GM19043 (cell line): Measurements from ENCODE around the gene ZNF433.
"Not testable (repeated sequence)": the region's sequence is repeated elsewhere in the genome, so short reads cannot be mapped to it uniquely, and the experiment has no call there.

Experiments used
- ATAC-seq: cut with Tn5 transposase; IDR thresholded peaks from one replicate; pipeline ENCODE4 v1.9.1; 2021; ENCODE audit warnings: low read depth; ENCODE audit not compliant: unreplicated experiment

The ZNF433 gene

DNA sequence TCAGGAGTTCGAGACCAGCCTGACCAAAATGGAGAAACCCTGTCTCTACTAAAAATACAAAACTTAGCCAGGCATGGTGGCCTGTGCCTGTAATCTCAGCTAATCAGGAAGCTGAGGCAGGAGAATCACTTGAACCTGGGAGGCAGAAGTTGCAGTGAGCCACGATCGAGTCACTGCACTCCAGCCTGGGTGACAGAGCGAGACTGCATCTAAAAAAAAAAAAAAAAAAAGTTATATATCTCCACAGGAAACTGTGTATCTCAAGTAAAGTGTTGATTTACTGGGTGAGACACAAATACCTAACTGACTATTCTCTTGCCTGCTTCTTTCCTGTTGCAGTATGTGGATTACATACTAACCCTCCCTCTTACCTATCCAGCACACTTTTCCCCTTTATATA is 43.6 kb downstream of the ZNF433 start:
- ATAC-seq, result not testable (repeated sequence)

DNA sequence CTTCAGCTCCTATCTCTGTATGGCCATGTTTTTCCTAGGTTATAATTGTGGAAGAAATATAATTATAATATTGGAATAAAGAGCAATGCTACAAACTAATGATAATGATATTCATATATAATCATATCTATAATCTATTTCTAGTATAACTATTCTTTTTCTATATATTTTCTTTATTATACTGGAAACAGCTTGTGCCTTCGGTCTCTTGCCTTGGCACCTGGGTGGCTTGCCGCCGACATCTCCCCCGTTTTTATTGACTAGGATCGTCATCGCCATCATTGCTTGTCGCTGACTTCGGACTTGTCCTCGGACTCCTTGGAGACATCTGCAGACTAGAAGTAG is 46.4 kb downstream of the ZNF433 start:
- ATAC-seq, result no peak

DNA sequence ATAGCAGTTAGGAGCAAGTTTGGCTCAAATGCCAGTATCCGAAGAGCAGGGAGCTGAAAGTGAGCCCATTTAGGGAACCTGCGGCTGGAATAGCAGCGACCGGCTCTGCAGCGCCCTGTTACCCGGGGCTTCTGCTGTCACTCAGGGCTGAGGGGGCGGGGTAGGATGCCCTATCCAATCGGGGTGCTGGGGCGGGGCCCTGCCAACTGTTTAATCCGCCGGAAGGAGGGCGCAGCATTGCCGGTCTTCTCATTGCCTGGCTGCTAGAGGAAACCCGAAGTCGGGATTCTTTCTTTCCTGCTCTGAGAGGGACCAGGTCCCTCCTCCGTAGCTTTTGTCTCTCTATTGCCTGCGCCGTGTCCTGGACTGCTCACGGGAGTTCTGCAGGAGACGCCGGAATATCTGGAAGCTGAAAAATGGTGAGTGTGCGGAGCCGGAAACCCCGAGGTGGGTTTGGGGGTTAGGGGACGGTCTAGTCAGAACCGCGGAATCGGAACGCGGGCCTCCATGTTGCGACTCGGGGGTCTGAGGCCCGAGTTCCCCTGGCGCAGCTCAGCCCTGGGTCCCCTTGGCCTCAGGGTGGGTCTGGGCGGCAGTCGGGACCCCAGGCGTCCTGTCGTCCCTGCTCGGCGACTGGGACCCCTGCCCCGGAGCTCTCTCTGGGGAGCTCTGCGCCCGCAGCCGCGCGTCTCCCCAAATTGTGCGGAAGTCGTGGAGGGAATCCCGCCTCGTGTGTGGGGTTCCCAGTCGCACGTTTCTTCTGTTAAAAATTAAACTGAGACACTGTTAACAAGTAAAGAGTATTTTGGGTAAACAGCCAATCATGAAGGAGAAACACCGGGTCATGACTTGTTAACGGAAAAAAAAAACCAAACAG is 47.8 kb downstream of the ZNF433 start:
- ATAC-seq, result peak; percentile 82

DNA sequence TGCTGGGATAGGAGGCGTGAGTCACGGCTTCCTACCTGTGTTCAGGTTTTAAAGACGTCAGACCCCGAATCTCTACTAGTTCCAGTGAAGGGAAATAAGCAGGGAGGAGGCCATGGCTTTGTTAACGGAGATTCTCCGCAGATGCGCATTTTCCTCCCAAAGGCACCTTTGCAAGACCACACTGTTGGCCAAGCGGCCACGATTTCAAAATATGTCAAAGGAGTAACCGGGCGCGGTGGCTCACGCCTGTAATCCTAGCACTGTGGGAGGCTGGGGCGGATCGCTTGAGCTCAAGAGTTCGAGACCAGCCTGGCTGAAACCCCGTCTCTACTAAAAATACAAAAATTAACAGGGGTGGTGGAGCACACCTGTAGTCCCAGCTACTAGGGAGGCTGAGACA is 48.7 kb downstream of the ZNF433 start:
- ATAC-seq, result no peak

DNA sequence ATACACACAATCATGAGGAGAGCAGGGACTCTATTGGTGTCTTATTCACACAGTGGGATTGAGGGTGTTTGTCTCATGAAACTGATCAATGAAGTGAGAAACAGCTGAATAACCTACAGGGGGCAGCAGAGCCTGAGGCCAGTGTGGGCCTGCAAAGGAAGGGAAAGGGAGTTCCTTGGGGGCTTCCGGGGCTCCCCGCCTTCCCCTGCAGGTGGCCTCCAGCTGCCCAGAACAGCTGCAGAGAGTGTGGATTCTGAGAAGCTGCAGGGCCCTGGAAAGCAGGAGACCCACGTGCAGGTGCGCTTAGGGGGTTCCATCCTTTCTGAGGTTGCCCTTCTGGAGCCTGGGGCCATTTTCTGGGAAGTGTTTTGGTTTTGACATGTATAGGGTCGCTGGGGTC is 50.5 kb downstream of the ZNF433 start:
- no peak for ATAC-seq

DNA sequence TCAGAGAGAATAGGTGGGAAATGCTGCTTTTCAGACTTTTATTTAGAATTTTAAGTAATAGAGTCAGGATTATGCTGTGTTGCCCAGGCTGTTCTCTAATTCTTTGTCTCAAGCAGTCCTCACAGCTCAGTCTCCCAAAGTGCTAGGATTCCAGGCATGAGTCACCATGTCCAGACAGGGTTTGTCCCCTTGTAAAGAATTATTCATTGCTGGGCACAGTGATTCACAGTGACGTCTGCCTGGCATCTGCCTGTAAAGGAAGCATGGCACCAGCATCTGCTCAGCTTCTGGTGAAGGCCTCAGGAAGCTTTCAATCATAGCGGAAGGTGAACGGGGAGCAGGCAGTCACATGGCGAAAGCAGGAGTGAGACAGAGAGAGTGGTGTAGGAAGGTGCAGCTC is 53.0 kb downstream of the ZNF433 start:
- no peak for ATAC-seq

DNA sequence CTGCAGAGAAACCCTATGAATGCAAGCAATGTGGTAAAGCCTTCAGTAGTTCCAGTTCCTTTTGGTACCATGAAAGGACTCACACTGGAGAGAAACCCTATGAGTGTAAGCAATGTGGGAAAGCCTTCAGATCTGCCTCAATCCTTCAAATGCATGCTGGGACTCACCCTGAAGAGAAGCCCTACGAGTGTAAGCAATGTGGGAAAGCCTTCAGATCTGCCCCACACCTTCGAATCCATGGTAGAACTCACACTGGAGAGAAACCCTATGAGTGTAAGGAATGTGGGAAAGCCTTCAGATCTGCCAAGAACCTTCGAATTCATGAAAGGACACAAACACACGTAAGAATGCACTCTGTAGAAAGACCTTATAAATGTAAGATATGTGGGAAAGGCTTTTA is 56.0 kb downstream of the ZNF433 start:
- ATAC-seq, result no peak

DNA sequence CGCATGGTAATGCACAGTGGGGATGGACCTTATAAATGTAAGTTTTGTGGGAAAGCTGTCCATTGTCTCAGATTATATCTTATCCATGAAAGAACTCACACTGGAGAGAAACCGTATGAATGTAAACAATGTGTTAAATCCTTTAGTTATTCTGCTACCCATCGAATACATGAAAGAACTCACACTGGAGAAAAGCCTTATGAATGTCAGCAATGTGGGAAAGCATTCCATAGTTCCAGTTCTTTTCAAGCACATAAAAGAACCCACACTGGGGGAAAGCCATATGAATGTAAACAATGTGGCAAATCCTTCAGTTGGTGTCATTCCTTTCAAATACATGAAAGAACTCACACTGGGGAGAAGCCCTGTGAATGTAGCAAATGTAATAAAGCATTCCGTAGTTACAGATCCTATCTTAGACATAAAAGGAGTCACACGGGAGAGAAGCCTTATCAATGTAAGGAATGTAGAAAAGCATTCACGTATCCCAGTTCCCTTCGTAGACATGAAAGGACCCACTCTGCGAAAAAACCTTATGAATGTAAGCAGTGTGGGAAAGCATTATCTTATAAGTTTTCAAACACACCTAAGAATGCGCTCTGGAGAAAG is 56.9 kb downstream of the ZNF433 start:
- ATAC-seq, result no peak

DNA sequence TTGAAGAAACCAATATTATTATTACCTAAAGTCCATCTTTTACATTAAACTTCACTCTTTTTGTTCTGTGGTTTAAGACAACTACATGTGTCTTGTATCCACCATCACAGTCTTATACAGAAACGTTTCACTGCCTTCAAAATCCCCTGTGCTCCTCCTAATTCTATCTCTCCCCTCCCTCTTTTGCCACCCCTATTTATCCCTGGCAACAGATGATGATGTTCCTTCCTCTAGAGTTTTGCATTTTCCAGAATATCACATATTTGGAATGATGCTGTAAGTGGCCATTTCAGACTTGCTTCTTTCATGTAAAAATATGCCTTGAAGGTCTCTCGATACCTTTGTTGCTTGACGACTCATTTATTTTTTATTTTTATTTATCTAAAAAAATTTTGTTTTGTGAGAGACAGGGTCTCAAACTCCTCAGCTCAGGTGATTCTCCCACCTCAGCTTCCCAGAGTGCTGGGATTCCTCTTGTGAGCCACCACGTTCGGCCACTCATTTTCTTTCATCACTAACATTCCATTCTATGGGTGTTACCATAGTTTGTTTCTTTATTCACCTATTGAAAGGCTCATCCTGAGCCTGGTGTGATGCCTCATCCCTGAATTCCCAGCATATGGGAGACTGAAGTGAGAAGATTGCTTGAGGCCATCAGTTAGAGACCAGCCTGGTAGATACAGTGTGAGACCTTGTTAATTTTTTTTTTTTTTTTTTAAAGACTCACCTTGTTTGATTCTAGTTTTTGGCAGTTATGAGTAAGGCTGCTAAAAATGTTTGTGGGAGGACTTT is 62.3 kb downstream of the ZNF433 start:
- ATAC-seq, result no peak

DNA sequence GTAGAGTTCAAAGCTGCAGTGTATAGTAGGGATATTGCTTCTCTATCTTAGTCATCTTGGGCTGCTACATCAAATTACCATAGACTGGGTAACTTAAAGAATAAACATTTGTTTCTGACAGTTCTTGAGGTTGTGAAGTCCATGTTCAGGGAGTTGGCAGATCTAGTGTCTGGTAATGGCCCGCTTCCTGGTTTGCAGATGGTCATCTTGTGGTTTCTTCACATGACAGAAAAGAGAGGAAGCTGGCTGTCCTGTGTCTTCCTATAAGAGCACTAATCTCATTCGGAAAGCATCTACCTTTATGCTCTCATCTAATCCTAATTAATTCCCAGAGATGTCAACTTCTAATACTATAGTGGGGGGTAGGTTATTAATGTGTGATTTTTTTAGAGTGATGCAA is 64.4 kb downstream of the ZNF433 start:
- no peak for ATAC-seq

DNA sequence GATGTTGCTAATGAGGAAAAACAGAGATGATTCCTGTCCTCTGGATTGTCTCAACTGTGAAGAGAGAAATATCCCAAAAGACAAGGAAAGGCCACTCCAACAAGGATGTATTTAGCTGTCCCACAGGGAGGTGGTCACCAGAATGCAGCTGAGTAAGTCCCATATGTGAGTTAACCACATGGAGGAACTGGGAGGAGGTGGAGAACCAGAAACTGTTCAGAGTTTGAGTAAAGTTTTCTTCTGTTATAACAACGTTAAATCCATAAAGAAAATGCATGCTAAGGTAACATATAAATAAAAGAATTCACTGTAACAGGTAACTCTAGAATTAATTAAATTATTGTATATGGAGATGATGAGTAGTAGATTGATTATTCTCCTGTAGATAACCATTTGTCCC is 65.3 kb downstream of the ZNF433 start:
- no peak for ATAC-seq

DNA sequence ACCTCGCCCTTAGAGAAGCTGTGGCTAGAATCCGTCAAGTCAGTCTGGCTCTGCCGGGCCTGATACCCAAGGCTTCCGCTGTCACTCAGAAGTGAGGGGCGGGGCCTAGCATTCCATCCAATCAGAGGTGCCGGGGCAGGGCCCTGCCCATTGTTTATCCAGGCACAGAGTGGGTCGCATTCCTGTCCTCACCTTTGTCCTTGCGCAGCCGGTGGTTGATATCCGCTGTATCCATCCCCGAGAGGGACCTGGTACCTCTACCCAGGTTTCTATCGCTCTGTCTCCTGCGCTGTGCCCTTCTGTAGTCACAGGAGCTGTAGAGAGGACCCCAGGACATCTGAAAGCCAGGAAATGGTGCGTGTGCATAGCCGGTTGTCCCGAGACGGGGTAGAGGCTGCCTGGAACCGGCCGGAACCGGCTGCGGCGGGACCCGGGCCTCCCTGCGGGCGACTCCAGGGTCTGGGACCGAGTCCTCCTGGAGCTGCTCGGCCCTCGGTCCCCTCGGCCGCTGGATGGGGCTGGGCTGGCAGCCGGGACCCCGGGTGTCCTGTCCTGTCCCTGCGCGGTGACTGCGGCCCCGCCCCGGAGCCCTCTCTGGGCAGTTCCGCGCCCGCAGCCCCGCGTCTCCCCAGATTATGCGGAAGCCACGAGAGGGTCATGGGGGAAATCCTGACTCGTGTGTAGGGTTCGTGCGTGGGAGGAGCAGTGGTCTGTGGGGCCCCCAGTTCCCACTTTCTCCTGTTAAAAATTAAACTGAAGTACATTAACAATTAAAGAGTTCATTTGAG is 70.4 kb downstream of the ZNF433 start, which contains the start of gene ZNF763:
TSS of gene ZNF763 (plus strand) at position 183 of the 788 bp plus-strand sequence. CDS start at position 352, 169 bp downstream.
- ATAC-seq, result peak; percentile 87
